GM12875 (cell line): ENCODE data around the gene DACH2.

ENCODE experiments used
- H3K4me3 ChIP-seq: one replicate; pipeline ENCODE4 v1.5.1; 2011; ENCODE audit warnings: low read depth, low read length, control low read depth
- TF ChIP-seq, protein P1 (sequence below): IDR thresholded peaks from 2 replicates; pipeline ENCODE4 v1.5.1; 2011; ENCODE audit warnings: low read depth, mild to moderate bottlenecking, control low read depth, inconsistent platforms, low read length, moderate library complexity, borderline replicate concordance; ENCODE audit not compliant: insufficient read depth

DACH2 gene

DNA sequence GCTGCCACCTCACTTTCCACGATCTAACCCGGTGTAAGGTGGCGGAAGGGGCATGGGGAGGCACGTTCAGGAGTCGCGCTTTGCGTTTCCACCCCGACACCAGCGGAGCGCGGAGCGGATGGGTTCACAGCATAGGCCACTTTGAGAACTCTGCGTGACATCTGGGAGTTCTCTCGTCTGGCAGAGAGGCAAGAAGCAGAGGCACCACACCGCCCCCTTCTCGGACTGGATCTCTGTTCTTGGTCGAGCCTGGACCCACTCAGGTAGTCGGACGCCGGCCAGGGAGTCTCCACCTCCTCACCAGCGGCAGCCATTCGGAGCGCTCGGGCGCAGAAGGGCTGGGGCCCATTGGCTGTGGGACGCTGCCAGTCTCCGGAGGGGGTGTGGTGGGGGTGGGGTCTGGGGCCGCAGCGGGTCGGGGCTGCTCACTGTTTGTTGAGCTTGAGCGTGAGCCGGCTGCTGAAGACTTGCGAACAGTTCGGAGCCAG is at the start of gene DACH2:
Gene DACH2 (plus strand): TSS at position 428 of the 488 bp plus-strand sequence.
- H3K4me3 ChIP-seq: no peak within 1 kb of the TSS
- TF ChIP-seq, protein P1, sequence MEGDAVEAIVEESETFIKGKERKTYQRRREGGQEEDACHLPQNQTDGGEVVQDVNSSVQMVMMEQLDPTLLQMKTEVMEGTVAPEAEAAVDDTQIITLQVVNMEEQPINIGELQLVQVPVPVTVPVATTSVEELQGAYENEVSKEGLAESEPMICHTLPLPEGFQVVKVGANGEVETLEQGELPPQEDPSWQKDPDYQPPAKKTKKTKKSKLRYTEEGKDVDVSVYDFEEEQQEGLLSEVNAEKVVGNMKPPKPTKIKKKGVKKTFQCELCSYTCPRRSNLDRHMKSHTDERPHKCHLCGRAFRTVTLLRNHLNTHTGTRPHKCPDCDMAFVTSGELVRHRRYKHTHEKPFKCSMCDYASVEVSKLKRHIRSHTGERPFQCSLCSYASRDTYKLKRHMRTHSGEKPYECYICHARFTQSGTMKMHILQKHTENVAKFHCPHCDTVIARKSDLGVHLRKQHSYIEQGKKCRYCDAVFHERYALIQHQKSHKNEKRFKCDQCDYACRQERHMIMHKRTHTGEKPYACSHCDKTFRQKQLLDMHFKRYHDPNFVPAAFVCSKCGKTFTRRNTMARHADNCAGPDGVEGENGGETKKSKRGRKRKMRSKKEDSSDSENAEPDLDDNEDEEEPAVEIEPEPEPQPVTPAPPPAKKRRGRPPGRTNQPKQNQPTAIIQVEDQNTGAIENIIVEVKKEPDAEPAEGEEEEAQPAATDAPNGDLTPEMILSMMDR: no peak

GRCh38 chrX:86102341-86102740 is 45.9 kb upstream of the DACH2 start:
- no peak overlapping the region for H3K4me3 ChIP-seq
- TF ChIP-seq, protein P1: no peak

DNA sequence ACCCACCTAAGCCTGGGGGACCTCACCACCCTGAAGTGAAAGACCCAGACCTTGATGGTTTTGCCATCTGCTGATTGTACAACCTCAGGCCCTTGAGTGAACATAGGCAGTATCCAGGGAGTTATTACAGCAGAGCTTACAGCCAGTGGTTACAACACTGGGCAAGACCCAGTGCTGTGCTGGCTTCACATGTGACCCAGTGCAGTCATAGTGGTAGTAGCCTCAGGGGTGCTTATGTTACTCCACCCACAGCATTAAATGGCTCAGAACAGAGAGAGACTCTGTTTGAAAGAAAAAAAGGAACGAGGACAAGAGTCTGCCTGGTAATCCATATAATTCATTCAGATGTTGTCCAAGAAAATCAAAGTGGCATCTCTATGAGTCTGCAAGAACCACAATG is 45.2 kb upstream of the DACH2 start:
- no peak overlapping the region for H3K4me3 ChIP-seq
- TF ChIP-seq, protein P1: no peak

DNA sequence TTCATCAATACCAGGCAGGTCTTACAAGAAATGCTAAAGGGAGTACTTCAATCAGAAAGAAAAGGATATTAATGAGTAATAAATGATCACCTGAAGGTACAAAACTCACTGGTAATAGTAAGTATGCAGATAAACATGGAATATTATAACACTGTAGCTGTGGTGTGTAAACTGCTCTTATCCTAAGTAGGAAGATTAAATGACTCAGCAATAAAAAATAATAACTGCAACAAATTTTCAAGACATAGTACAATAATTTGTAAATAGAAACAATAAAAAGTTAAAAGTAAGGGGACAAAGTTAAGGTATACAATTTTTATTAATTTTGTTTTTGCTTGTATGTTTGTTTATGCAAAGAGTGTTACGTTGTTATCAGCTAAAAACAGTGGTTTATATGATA is 43.7 kb upstream of the DACH2 start:
- no peak overlapping the region for H3K4me3 ChIP-seq
- TF ChIP-seq, protein P1: no peak

DNA sequence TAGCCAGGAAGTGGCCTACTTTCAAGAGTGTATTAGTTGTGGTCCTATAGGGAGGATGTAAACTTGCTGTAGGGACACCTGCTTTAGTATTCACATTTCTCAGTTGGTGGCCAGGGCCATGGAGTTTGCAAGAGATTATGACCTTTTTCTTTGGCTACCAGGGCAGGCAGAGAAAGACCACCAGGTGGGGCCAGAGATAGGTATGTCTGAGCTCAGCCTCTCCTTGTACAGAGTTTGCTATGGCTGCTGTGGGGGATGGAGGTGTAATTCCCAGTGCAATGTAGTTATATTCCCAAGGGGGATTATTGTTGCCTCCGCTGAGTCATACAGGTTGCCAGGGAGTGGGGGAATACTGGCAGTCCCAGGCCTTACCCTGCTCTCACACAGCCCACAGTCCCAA is 26.3 kb upstream of the DACH2 start:
- no peak overlapping the region for H3K4me3 ChIP-seq
- TF ChIP-seq, protein P1: no peak

DNA sequence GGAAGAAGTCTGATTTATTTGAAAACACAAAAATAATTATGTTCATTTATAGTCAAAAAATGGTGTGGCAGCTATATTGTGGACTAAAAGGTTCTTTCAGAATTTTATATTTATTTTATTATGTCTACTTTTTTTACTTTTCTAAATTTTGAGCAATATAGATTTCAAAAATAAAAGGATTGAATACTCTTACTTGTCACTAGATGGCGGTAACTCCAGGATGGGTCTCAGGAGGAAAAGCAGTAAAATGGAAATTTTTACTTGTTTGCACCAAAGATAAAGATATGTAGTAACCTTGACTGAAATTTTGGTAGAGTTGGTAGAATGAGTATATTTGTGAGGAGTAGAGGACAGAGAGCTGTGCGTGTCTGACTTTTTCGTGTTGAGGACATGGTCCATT is 14.5 kb upstream of the DACH2 start:
- TF ChIP-seq, protein P1: peak; percentile 50; the same call in 1 of the 2 replicates
- H3K4me3 ChIP-seq: no peak overlapping the region

GRCh38 chrX:86137071-86137470 is 11.2 kb upstream of the DACH2 start:
- TF ChIP-seq, protein P1: no peak

More at GRCh38 chrX:86137071-86137470, 11.2 kb upstream of the DACH2 start:
- H3K4me3 ChIP-seq: no peak overlapping the region
